ENCODE results near the gene FUCA1. TPM values are rescaled to one million over a fixed set of nuclear protein-coding genes. Genes with fewer than 3 reads are reported as not detected.
"Not testable (repeated sequence)": the region's sequence is repeated elsewhere in the genome, so short reads cannot be mapped to it uniquely, and the experiment has no call there.

The FUCA1 gene
- total RNA-seq, 2 donors from 2014 or later: 4.7 to 4.8 TPM

GRCh38 chr1:23802809-23803342 lies 65.2 kb downstream of the FUCA1 start:
- H3K36me3 Mint-ChIP-seq (ENCODE audit: low read depth); H3K27me3 Mint-ChIP-seq; ATAC-seq; H3K4me3 Mint-ChIP-seq; H3K9me3 ChIP-seq (ENCODE audit: control insufficient read depth, low read length, poor library complexity, severe bottlenecking); DNase-seq: not testable (repeated sequence)
- peaks cover 28% of the 10 kb centered on the region for H3K4me1 Mint-ChIP-seq
- H3K27ac Mint-ChIP-seq: peak overlapping the region; percentile 88

GRCh38 chr1:23801876-23802275 lies 66.2 kb downstream of the FUCA1 start:
- DNase-seq (no peak), ATAC-seq (no peak)
- H3K36me3 Mint-ChIP-seq (ENCODE audit: low read depth): peaks cover 5% of the 10 kb centered on the region
- H3K4me1 Mint-ChIP-seq: peaks cover 26% of the 10 kb centered on the region
- no peak overlapping the region for H3K4me3 Mint-ChIP-seq
- H3K9me3 ChIP-seq (ENCODE audit: control insufficient read depth, low read length, poor library complexity, severe bottlenecking): no peaks in the 10 kb centered on the region
- peak overlapping the region; percentile 92 for H3K27ac Mint-ChIP-seq
- H3K27me3 Mint-ChIP-seq: no peaks in the 10 kb centered on the region

- Mint-ChIP-seq H3K27ac (peak overlapping the region; percentile 92), H3K27me3 (no peaks in the 10 kb centered on the region), H3K4me1 (peaks cover 26% of the 10 kb centered on the region), H3K4me3 (peak overlapping the region; percentile 93), H3K36me3 (ENCODE audit: low read depth) (peaks cover 5% of the 10 kb centered on the region)
- H3K9me3 ChIP-seq (ENCODE audit: control insufficient read depth, low read length, poor library complexity, severe bottlenecking): no peaks in the 10 kb centered on the region
- DNase-seq (no peak), ATAC-seq (no peak)
Measured at GRCh38 chr1:23801338-23801748, 66.7 kb downstream of the FUCA1 start.

GRCh38 chr1:23800400-23801337 lies 67.4 kb downstream of the FUCA1 start, which contains the start of gene GALE:
Gene GALE (minus strand): TSS chr1:23800754. CDS start chr1:23799007, 1,747 bp downstream.
- H3K9me3 ChIP-seq (ENCODE audit: control insufficient read depth, low read length, poor library complexity, severe bottlenecking): no peaks in the 10 kb centered on the region
- no peaks in the 10 kb centered on the region for H3K27me3 Mint-ChIP-seq
- peak within 1 kb of the TSS; percentile 92 for H3K27ac Mint-ChIP-seq
- peaks cover 26% of the 10 kb centered on the region for H3K4me1 Mint-ChIP-seq
- peaks cover 5% of the 10 kb centered on the region for H3K36me3 Mint-ChIP-seq (ENCODE audit: low read depth)
- ATAC-seq (peak; percentile 93), DNase-seq (peak; percentile 92 to 98 (median 96))
- H3K4me3 Mint-ChIP-seq: peak within 1 kb of the TSS; percentile 93

- DNase-seq (no peak), ATAC-seq (no peak)
- H3K27ac Mint-ChIP-seq: peak overlapping the region; percentile 92
- H3K9me3 ChIP-seq (ENCODE audit: control insufficient read depth, low read length, poor library complexity, severe bottlenecking): no peaks in the 10 kb centered on the region
- H3K27me3 Mint-ChIP-seq: no peaks in the 10 kb centered on the region
- H3K4me3 Mint-ChIP-seq: peak overlapping the region; percentile 93
- peaks cover under 1% of the 10 kb centered on the region for H3K36me3 Mint-ChIP-seq (ENCODE audit: low read depth)
- peaks cover 17% of the 10 kb centered on the region for H3K4me1 Mint-ChIP-seq
Measured at GRCh38 chr1:23799570-23800399, 68.3 kb downstream of the FUCA1 start.

GRCh38 chr1:23799255-23799569 lies 68.9 kb downstream of the FUCA1 start:
- Mint-ChIP-seq H3K4me3 (peak overlapping the region; percentile 93), H3K4me1 (peaks cover 16% of the 10 kb centered on the region), H3K36me3 (ENCODE audit: low read depth) (no peaks in the 10 kb centered on the region), H3K27ac (peak overlapping the region; percentile 92), H3K27me3 (no peaks in the 10 kb centered on the region)
- DNase-seq (no peak), ATAC-seq (no peak)
- no peaks in the 10 kb centered on the region for H3K9me3 ChIP-seq (ENCODE audit: control insufficient read depth, low read length, poor library complexity, severe bottlenecking)

- DNase-seq (no peak), ATAC-seq (no peak)
- H3K9me3 ChIP-seq (ENCODE audit: control insufficient read depth, low read length, poor library complexity, severe bottlenecking): no peaks in the 10 kb centered on the region
- Mint-ChIP-seq H3K36me3 (ENCODE audit: low read depth) (no peaks in the 10 kb centered on the region), H3K4me1 (peaks cover 16% of the 10 kb centered on the region), H3K4me3 (peak overlapping the region; percentile 93), H3K27ac (no peak overlapping the region), H3K27me3 (no peaks in the 10 kb centered on the region)
Measured at GRCh38 chr1:23798662-23799142, 69.4 kb downstream of the FUCA1 start.

GRCh38 chr1:23797478-23798448 lies 70.3 kb downstream of the FUCA1 start:
- H3K27me3 Mint-ChIP-seq: no peaks in the 10 kb centered on the region
- H3K36me3 Mint-ChIP-seq (ENCODE audit: low read depth): no peaks in the 10 kb centered on the region
- no peak overlapping the region for H3K4me3 Mint-ChIP-seq
- no peaks in the 10 kb centered on the region for H3K9me3 ChIP-seq (ENCODE audit: control insufficient read depth, low read length, poor library complexity, severe bottlenecking)
- DNase-seq (no peak), ATAC-seq (no peak)
- H3K27ac Mint-ChIP-seq: no peak overlapping the region
- peaks cover 23% of the 10 kb centered on the region for H3K4me1 Mint-ChIP-seq

GRCh38 chr1:23796466-23797271 lies 71.4 kb downstream of the FUCA1 start:
- DNase-seq (no peak), ATAC-seq (no peak)
- H3K27me3 Mint-ChIP-seq: no peaks in the 10 kb centered on the region
- H3K9me3 ChIP-seq (ENCODE audit: control insufficient read depth, low read length, poor library complexity, severe bottlenecking): no peaks in the 10 kb centered on the region
- no peak overlapping the region for H3K4me3 Mint-ChIP-seq
- H3K36me3 Mint-ChIP-seq (ENCODE audit: low read depth): no peaks in the 10 kb centered on the region
- peaks cover 29% of the 10 kb centered on the region for H3K4me1 Mint-ChIP-seq
- peak overlapping the region; percentile 45 for H3K27ac Mint-ChIP-seq

- Mint-ChIP-seq H3K36me3 (ENCODE audit: low read depth) (peaks cover 6% of the 10 kb centered on the region), H3K27me3 (no peaks in the 10 kb centered on the region), H3K4me3 (no peak overlapping the region), H3K4me1 (peaks cover 33% of the 10 kb centered on the region), H3K27ac (peak overlapping the region; percentile 75)
- DNase-seq (no peak), ATAC-seq (no peak)
- no peaks in the 10 kb centered on the region for H3K9me3 ChIP-seq (ENCODE audit: control insufficient read depth, low read length, poor library complexity, severe bottlenecking)
Measured at GRCh38 chr1:23795676-23796465, 72.2 kb downstream of the FUCA1 start.
